SK-N-SH (cell line): ENCODE data around the gene PTPRF.

Source experiments
- CTCF ChIP-seq: fragments of 200-600 bp; sonication (generic); IDR thresholded peaks from 2 replicates; pipeline ENCODE4 v1.6.1; 2017; ENCODE audit warnings: antibody characterized with exemption, mild to moderate bottlenecking, moderate library complexity
- EP300 ChIP-seq, 2 experiments: IDR thresholded peaks; 2 replicates each; pipeline versions ENCODE4 v1.4.0 to v1.6.1; 2012; ENCODE audit warnings: borderline replicate concordance in 1 of 2, low read depth in 1 of 2, low read length in 1 of 2
- EZH2phosphoT487 ChIP-seq: fragments of 200-600 bp; sonication (generic); IDR thresholded peaks from 2 replicates; pipeline ENCODE4 v1.6.1; 2017; ENCODE audit warnings: low read depth, mixed run types, mild to moderate bottlenecking, antibody characterized with exemption, moderate library complexity, borderline replicate concordance
- FOXJ3 ChIP-seq: sonication (generic); formaldehyde crosslinking; IDR thresholded peaks from 2 replicates; pipeline ENCODE4 v1.5.1; 2020; ENCODE audit warnings: mild to moderate bottlenecking, missing genetic modification reagents
- MAX ChIP-seq: IDR thresholded peaks from 2 replicates; pipeline ENCODE4 v1.4.0; 2012; ENCODE audit warnings: low read depth
- MXI1 ChIP-seq: IDR thresholded peaks from 2 replicates; pipeline ENCODE4 v1.6.1; 2012; ENCODE audit warnings: mild to moderate bottlenecking, low read depth, low read length, improper control_type of control experiment
- NRF1 ChIP-seq: IDR thresholded peaks from 2 replicates; pipeline ENCODE4 v1.6.1; 2012; ENCODE audit warnings: low read depth, mild to moderate bottlenecking, low read length
- POLR2AphosphoS5 ChIP-seq: IDR thresholded peaks from 2 replicates; pipeline ENCODE4 v1.6.1; 2012; ENCODE audit warnings: low read depth, low read length
- REST ChIP-seq: IDR thresholded peaks from 2 replicates; pipeline ENCODE4 v1.6.1; 2012; ENCODE audit warnings: mild to moderate bottlenecking, low read depth, low read length, moderate library complexity
- RFX5 ChIP-seq: IDR thresholded peaks from 2 replicates; pipeline ENCODE4 v1.6.1; 2012; ENCODE audit warnings: mild to moderate bottlenecking, improper control_type of control experiment, low read length
- TAF1 ChIP-seq: IDR thresholded peaks from 2 replicates; pipeline ENCODE4 v1.6.1; 2012; ENCODE audit warnings: low read depth, mild to moderate bottlenecking, low read length, moderate library complexity, borderline replicate concordance
- TCF12 ChIP-seq: IDR thresholded peaks from 2 replicates; pipeline ENCODE4 v1.4.0; 2012
- USF2 ChIP-seq: fragments of 150-350 bp; IDR thresholded peaks from 2 replicates; pipeline ENCODE4 v1.6.1; 2017; ENCODE audit warnings: antibody characterized with exemption, low read length, low read depth, borderline replicate concordance

GRCh38 chr1:43572084-43572483 lies 41.4 kb downstream of the PTPRF start:
- TF ChIP-seq REST = no peak
- no peak for TF ChIP-seq TCF12
- no peak for TF ChIP-seq CTCF
- TF ChIP-seq USF2 = no peak
- TF ChIP-seq NRF1 = no peak
- no peak for TF ChIP-seq TAF1
- TF ChIP-seq MAX = no peak
- TF ChIP-seq EZH2phosphoT487 = no peak
- TF ChIP-seq FOXJ3 = no peak
- no peak for TF ChIP-seq EP300 (IDR thresholded peaks at IDR 0.05; ENCODE audit: borderline replicate concordance in 1 of 2, low read depth in 1 of 2, low read length in 1 of 2)
- no peak for TF ChIP-seq POLR2AphosphoS5
- TF ChIP-seq RFX5 = no peak
- no peak for TF ChIP-seq MXI1
